Stomach (tissue), 4 donors: ENCODE measurements around the gene CEP112.

ENCODE experiments used
- EP300 ChIP-seq: sonication (generic); formaldehyde crosslinking; IDR thresholded peaks from one replicate; pipeline ENCODE4 v1.6.1; 2017; ENCODE audit warnings: antibody characterized with exemption
- POLR2A ChIP-seq, 4 donors: fragments of 450-650 bp; IDR thresholded peaks; one replicate each; pipeline ENCODE4 v1.6.1; 2016; ENCODE audit warnings: antibody characterized with exemption in 4 of 4, control low read depth in 2 of 4, mild to moderate bottlenecking in 1 of 4, moderate library complexity in 1 of 4
- POLR2AphosphoS5 ChIP-seq, 3 donors: sonication (generic); formaldehyde crosslinking; IDR thresholded peaks; one replicate each; pipeline ENCODE4 v1.6.1; 2016; ENCODE audit warnings: antibody characterized with exemption in 3 of 3
- TF ChIP-seq, protein P1 (sequence below), 7 experiments: fragments of 450-650 bp in 4 of 7; fragments of 200-600 bp in 3 of 7; sonication (generic) in 3 of 7; IDR thresholded peaks; one replicate each; pipeline ENCODE4 v1.5.1; 2016 to 2019; ENCODE audit warnings: antibody characterized with exemption in 7 of 7, control low read depth in 2 of 7, mild to moderate bottlenecking in 1 of 7

DNA sequence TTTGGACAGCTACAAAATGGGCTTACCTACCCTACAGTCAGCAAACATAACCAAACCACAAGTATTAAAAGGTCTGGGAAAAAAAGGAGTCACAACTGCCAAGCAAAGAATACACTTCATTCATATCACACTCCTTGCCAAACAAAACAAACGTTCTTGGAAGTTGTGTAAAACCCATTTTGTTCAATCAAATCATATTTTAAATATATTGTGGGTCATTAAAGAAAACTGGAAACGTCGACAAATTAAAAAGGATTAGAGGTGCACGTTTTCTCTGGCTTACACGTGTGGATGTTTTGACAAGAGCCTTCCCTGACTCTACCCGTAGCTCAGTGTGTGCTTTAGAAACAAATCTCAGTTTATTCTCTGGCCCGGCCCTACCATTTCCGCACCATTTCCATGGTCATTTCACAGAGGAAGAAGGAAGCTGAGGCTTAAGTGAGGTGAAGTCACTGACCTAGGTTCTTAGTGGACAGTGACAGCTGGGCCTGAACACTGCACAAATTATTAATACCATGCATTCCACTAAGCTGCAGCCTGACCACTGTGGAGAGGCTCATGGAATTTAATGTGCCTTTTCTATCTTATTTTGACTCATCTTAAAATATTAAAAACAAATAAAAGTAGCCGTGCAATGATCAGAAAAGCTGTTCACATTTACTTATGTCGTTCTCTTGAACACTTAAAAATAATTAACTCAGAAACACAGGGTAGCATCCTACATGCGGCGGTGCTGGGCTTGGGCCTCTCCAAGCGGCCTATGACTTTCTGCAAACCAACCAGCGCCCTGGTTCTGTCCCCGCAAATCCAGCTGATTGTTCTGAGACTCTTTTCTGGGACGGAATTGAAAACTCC, 968 bp downstream of the CEP112 start:
- TF ChIP-seq, protein P1, sequence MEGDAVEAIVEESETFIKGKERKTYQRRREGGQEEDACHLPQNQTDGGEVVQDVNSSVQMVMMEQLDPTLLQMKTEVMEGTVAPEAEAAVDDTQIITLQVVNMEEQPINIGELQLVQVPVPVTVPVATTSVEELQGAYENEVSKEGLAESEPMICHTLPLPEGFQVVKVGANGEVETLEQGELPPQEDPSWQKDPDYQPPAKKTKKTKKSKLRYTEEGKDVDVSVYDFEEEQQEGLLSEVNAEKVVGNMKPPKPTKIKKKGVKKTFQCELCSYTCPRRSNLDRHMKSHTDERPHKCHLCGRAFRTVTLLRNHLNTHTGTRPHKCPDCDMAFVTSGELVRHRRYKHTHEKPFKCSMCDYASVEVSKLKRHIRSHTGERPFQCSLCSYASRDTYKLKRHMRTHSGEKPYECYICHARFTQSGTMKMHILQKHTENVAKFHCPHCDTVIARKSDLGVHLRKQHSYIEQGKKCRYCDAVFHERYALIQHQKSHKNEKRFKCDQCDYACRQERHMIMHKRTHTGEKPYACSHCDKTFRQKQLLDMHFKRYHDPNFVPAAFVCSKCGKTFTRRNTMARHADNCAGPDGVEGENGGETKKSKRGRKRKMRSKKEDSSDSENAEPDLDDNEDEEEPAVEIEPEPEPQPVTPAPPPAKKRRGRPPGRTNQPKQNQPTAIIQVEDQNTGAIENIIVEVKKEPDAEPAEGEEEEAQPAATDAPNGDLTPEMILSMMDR (IDR thresholded peaks at IDR 0.05): no peak
- no peak for TF ChIP-seq POLR2AphosphoS5 (IDR thresholded peaks at IDR 0.05)
- TF ChIP-seq EP300: no peak
- no peak for TF ChIP-seq POLR2A (IDR thresholded peaks at IDR 0.05)
